NCI-H2171 (cell line): ENCODE results near the gene G6PC3.

ENCODE experiments used
- DNase-seq: peaks from one replicate; lab custom pipeline; 2025; lab: John Stamatoyannopoulos, UW

Gene G6PC3

DNA sequence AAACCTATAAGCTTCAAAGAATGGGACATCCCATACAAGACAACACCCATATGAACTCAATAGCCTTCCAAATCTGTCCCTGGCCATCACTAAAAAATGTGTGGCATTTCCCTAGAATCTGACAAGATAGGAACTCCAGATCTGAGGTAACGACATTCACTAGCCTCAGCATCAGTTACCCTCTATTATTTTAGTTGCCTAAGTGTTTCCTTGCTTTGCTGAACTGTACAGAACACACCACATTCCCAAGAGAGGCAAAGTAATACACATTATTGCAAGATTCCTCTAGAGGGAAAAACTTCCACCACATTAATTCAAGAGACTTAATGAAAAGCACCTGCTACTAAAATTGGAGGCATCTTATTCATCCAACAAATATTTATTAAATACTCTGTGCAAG lies 9.1 kb upstream of the G6PC3 start:
- DNase-seq, result no peak

DNA sequence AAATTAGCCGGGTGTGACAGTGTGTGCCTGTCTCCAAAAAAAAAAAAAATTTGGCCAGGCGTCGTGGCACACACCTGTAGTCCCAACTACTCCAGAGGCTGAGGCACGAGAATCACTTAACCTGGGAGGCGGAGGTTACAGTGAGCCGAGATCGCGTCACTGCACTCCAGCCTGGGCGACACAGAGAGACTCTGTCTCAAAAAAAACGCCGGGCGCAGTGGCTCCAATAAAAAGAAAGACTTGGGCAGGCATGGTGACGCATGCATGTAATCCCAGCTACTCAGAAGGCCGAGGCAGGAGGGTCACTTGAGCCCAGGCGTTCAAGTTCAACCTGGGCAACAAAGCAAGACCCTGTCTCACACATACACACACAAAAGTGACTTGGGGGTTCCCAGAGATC lies 7.7 kb upstream of the G6PC3 start:
- no peak for DNase-seq

DNA sequence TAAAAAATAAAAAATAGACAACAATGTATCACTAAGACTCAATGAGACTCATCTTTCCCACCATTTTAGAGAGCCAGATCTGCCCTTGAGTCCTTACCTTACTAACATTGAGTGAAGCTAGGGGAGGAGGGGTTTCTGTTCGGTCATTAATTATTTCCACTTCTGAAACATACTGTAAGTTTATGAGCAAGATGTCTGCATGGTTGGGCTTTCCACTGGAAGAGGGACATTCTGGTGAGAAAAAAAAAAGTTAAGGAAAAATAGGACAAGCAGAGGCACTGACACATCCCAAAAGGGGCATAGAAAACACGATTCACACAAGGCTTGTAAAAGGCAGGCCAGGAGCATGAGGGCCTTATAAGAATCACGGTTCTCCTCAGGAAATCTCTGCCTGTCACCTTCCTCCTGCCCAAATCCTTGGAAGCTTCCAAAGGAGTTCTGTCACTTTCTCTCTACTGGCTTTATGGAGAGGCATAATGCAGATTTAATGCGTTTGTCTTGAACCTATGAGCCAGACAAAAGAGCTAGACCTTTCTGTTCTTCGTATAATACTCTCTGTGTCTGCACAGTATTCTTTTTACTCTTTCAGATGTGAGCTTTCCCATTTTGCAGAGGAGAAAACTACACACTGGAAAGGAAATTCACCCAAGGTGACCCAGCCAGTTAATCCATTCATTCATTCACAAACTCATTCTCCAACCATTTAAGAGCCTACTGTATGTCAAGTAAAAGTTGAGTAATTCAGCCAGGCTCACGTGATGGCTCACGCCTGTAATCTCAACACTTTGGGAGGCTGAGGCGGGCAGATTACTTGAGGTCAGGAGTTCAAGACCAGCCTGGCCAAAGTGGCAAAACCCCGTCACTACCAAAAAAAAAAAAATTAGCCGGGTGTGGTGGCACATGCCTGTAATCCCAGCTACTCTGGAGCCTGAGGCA lies 6.6 kb upstream of the G6PC3 start:
- no peak for DNase-seq

DNA sequence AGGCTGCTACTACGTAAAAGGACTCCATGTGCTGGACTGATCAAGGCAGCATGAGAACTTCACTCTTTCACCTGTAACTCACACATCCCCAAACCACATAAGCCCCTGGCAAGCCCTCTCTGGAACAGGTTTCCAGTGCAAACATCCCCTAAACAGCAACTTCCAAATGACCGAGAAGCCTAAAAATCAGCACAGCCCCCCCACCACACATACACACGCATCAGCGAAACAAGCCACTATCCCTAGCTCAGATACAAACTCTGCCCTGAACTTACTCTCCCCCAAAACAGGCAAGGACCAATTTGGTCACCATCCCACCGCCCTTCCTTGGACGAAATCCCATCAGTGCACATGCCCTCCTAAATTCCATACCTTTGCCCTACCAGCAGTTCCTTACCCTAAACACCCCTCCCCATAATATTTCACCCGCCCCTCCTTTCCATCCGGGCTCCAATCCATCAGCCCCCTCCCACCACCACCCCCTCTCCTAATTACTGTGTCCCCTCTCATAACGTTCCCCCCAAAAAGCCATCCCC lies 4.8 kb upstream of the G6PC3 start:
- no peak for DNase-seq

DNA sequence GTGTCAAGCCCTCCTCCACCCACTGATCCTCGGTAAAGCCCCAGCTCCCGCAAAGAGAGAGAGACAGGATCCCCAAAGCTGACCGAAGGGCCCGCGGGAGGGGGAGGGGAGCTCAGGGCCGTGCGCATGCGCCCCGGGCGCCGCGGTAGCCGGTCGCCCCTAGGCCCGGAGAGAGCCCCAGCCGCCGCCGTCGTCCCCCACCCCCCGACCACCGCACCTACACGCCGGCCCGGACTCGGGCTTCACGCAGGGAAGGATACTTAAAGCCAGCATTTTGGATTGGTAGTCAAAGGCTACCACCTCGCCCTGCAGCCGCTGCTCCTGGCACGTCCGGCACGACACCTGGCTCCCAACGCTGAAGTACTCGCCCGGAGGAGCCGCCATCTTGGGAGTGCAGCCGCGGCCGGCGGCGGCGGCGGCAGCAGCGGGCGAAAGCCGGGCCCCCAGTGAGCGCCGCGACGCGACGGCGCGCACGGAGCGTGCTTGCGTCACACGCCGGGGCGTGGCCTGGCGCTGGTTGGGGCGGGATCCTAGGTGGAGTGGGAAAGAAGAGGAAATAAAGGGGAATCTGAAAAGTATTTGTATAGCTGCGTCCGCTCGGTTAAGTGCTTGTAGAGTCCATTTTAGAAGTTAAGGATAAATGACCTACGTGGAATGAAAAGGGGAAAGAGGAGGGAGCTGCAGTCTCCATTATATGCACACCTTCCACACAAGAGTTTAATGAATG lies 4.2 kb upstream of the G6PC3 start, which contains the start of gene LSM12:
Gene LSM12, minus strand, starts transcription at position 468 of the 727 bp plus-strand sequence. Its CDS starts 84 bp downstream, at position 384.
- DNase-seq, result peak; percentile 86

DNA sequence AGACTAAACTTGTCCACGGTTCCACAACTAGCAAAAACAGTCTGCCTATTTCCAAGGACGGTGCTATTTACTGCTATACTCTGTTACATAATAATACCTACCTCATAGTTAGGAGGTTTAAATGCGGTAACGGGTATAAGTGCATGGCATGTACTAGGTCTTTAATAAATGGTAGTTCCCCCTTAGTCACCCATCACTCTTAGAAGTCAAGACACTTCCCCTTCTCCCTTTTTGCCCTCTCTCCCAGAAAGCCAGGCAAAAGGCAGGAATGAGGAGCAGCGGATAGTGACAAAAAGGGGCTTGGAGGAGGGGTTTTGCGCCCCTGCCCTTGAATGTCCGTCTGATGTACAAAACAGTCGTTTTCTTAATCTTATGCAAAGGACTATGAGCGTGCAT lies 3.0 kb upstream of the G6PC3 start:
- no peak for DNase-seq

DNA sequence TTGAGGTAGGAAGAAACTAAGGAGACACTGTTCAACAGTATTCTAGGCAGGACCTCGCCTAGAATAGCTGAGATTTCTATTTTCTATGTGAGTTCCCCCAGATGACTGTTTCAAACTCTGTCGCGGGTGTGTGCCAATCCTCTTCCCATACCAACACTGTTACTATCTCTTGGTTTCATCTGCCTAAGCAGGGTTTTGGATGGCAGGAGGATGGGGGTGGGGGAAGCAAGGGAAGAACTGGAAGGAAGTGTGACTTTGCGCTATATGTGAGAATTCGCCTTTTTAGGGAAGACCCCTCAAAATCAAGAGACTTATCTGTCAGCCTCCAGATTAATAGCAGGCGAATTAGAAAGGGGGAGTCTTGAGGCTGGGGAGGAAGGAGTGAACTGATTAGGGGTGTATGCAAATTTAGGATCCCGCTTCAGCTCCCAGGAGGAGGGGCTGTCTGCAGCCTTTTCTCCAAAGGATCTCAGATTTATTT lies 521 bp upstream of the G6PC3 start:
- no peak for DNase-seq

DNA sequence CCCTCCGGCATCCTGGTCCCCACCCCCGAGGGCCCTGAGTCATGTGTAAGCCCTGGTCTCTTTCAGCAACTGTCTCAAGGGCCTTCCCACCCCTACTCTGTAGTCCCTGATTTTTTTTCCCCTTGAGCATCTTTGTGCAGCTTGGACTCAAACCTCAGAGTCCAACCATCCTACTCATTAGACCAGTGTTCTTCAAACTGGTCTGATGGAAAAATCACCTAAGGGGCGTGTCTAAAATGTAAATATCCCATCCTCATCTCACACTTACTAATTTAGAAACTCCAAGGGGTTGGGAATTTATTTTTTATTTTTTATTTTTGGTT lies 624 bp downstream of the G6PC3 start:
- DNase-seq, result no peak

DNA sequence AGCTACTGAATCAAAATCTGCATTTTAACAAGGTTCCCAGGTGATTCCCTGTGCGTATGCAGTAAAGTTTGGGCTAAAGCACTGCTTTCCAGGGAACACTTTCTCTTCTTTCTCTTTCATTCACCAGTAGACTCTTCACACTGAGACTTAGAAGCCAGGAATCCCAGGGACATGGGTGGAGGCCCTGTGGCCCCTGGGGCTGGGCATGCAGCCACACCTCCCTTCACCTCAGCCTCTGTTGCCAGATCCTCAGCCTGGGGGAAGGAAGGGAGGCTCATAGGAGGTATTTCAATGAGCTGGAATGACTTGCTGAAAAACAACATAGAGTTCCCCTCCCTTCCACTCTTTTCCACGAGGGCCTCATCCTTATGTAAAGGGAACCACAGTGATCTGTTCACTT lies 1.2 kb downstream of the G6PC3 start:
- DNase-seq, result no peak

DNA sequence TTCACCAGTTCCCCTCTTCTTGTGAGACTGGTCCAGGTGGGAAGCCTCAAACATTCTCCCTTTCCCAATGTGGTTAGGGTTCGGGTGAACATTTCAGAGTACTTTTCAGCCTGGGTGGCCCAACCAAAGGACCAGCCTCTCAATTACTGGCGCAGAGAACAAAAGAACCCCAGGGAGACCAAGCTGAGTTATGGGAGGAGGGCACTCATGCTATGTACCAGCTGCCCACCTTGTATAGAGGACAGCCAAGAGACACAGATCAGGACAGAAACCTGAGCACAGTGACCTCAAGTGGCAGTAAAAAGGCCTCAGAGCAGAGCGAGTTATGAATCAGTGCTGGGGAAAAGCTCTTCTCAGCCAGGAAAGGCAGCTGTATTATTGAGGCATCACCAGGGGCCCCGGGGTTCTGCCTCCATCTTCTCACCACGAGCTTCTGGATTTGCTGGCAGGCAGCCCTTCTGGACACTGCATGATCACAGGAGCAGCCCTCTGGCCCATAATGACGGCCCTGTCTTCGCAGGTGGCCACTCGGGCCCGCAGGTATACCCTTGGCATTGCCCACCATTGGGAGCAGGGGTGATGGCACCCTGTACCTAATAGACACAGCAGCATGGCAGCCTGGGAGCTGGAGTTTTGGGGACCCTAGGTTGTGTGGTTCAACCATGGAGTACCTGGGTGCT lies 3.8 kb downstream of the G6PC3 start:
- no peak for DNase-seq

DNA sequence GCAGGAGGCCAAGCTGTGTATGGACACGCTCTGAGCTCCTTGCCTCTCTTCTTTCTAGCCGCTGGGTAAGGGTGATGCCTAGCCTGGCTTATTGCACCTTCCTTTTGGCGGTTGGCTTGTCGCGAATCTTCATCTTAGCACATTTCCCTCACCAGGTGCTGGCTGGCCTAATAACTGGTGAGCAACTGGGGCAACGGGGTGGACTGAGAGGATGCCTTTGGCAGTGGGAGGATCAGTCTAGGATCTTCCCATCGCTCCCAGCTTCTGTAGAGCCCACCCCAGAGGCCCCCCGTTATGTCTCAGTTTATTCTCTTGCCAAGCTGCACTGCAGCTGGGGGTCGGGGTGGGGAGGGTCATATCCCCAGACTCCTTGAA lies 4.4 kb downstream of the G6PC3 start:
- no peak for DNase-seq

DNA sequence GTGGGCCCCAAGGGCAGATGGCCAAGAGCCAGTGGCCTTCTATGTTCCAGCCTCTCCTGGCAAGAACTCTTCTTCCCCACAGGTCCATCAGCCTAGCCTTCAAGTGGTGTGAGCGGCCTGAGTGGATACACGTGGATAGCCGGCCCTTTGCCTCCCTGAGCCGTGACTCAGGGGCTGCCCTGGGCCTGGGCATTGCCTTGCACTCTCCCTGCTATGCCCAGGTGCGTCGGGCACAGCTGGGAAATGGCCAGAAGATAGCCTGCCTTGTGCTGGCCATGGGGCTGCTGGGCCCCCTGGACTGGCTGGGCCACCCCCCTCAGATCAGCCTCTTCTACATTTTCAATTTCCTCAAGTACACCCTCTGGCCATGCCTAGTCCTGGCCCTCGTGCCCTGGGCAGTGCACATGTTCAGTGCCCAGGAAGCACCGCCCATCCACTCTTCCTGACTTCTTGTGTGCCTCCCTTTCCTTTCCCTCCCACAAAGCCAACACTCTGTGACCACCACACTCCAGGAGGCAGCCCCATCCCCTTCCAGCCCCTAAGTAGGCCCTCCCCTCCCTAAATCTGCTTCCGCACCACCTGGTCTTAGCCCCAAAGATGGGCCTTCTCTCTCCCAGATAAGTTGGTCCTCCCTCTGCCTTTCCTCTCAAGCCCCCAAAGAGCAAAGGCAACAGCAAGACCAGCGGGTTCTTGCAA lies 5.2 kb downstream of the G6PC3 start:
- no peak for DNase-seq

DNA sequence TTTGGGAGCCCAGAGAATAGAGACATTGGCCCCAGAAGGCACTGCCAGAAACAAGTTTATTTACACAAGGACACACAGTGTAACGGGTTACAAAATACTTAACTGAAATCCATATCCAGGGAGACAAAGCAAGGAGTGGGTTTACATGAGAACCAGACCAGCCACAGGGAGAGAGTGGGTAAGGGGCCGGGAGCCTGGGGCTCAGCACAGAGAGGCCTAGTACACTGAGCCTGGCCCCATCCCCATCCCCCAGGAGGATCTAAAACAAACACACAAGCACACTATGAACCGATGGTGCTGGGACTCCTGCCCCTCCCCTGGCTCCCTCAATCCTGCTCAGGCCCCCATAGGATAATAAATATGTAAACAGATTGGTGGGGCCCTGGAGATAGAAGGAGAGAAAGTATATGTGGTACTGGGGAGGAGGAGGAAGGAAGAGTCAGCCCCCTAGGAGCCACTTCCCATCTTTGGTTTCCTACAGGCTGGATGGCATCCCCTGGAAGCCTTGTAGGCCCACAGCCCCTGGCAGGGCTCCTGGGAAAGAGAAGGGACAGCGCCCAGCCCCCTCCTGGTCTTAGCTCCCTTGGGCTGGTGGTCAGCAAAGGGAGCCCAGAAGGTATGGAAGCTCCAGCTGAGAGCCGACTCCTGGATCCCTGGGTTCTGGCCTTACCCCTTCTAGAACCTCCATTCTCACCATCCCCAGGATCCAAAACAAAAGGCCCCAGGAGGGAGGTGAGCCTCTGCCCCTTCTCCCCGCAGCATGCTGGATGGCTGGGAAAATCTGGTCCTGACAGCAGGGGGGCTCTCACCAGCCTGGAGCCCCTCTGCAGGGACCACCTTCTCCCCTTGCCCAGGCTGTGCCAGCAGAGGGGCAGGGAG lies 6.4 kb downstream of the G6PC3 start:
- no peak for DNase-seq

DNA sequence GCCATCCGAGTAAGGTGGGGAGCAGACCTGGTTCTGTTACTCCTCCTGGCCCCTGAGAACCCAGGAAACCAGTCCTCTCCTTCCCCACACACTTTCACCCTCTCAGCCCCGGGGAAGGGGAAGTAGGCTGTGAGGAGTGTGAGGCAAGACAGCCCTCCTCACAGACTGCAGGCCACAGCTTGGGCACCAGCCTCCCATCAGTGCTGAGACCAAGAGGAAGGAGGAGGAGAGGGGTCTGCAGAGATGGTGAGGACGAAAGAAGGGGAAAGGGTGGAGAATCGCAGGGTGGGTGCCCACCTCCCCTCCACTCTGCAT lies 7.0 kb downstream of the G6PC3 start:
- DNase-seq, result no peak

DNA sequence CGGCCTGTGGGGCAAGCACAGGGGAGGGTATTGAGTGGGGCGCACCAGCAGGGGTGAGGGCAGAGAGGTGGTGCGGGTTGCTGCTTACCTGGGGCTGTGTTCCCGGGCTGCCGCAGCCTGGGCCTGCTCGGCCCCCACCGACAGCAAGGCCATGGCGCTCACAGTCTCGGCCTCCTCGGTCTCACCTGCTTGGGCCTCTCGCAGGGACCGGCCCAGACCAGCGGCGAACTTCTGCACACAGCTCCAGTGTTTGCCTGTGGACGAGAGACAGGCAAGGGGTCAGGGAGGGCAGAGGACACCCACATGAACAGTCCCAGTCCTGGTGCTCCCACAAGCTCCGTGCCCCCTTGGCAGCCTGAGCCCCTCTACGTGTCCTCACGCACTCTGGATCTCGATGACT lies 7.9 kb downstream of the G6PC3 start:
- DNase-seq, result no peak

DNA sequence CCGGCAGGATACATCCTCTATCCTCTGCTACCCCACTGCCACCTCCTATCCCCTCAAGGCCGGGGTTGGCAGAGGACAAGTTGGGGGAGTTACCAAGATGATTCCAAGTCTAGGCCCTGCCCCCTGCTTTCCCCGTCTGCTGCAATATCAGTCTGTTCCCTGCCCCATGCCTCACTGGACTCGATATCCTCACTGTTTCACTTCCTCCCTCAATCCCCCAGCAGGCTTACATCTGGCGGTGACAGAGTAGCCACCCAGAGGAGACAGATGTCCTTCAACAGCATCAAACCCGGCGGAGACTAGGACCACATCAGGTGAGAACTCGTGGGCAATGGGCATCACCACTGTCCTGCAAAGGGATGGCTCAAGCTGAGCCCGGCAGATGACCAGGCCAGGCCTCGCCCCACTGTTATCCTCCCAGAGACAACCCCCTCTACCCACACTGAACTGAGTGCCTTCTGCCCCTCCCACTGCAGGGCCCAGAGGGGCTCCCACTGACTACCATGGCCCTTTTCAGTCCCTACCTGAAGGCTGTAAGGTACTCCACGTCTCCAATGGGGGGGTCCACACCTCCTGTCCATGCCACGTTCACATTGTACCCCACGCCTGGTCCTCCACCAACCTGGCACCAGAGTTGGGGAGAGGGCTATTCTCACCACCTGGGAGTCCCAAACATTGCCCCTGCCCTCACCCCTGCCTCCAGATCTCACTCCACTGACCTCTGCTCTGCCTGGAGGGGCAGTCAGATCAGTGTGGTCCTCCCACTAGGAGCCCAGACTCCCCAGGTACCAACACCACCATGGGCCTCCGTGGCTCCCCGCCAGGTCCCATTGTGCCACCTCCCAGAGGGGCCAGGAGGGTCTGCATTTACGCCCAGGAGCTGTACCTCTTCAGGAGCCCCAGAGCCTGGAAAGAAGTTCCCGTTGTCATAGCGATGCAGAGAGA lies 9.6 kb downstream of the G6PC3 start:
- no peak for DNase-seq

DNA sequence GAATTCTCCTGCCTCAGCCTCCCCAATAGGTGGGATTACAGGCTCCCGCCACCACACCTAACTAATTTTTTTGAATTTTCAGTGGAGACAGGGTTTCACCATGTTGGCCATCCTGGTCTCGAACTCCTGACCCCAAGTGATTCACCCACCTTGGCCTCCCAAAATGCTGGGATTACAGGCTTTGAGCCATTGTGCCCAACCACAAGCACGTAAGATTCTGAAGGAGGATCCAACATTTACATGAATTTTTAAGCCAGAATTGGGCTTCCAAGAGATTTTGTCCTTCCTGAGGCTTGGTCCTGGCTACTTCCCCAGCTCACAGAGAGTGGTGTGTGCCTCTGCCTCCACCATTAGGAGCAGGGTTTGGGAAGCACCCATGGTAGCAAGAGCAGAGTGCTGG lies 11.1 kb downstream of the G6PC3 start:
- DNase-seq, result no peak

DNA sequence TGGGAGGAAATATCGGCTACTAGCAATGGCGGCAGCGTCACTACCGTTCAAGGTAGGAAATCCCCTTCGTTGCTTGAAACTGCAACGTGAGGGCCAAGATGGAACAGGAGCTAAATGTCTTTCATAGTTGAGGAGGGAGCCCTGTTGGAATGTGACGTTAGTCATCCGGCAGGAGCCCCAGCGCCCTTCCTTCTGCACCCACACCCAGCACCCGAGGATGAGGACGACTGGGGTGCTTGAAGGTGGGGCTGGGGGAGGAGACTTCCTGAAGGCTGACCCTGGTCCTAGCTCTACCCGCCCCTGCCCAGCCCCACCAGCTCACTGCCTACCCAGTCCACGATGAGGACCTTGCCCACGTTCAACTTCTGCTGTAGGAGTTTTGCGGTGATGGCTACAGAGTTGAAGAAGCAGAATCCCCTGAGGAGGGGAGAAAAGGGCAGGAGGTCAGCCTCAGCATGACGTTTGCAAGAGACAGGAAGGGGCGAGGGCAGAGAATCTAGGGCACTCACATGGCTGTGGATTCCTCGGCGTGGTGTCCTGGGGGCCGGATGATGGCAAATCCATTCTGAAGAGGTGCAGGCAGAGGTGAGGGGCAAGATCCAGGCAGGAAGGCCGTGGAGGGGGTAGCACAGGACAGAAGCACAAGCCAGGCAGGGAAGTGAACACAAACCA lies 11.9 kb downstream of the G6PC3 start:
- no peak for DNase-seq

DNA sequence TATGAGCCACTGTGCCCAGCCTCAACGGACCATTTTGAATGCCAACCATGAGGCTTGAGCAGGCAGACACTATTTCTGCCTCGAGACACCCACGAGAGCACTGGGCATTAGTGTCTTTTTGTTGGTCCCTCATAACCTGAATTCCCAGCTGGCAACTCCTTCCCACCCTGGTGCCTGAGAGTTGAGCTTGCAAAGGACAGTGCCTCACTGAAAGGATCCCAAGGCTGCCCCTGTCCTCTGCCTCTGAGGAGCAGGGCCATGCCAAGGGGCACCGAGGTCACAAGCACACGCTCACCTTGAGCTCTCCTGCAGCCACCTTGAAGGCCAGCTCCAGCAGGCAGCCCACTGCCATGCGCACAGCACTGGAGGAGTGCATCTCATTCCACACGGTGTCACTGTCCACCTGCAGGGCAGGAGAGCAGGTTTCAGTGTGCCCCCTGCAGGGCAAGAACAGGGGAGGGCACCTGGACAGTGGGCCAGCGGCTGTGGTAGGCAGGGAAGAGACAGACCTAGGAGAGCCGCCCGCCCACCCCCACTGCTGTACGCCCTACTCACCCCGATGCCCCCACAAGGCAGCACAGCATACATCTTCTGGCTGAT lies 12.8 kb downstream of the G6PC3 start:
- no peak for DNase-seq
